A673 (cell line): ENCODE data around the gene PDLIM5.

ENCODE experiments used
- EZH2 ChIP-seq: fragments of 200-600 bp; sonication (generic); IDR thresholded peaks from 2 replicates; pipeline ENCODE4 v1.6.1; 2017; ENCODE audit warnings: borderline replicate concordance, low read depth, mild to moderate bottlenecking, mixed read lengths, antibody characterized with exemption, low read length; ENCODE audit not compliant: poor library complexity, severe bottlenecking
- TF ChIP-seq, protein P1 (sequence below): fragments of 300-800, 200-600 bp; sonication (generic); conservative IDR thresholded peaks from 2 replicates; pipeline ENCODE4 v1.5.1; 2017; ENCODE audit warnings: low read depth, mild to moderate bottlenecking, antibody characterized with exemption, low read length, moderate library complexity, mixed read lengths

DNA sequence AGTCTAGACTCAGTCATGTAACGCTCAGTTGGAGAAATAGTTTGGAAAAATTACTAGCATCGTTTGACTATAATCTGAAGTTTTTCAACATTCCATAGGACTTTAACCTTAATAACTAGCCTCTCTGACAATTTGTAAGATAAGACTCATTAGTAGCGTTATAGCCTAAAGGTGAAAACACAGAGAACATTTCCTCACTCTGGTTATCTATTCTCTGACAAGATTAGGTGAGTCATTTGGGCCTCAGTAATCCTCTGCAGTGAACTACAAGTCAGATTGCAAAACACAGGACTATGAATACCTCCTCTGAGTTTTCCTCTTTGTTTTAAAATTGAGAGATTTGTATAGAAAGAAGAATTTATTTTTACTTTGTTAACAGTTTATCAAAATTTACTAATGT is 31.8 kb upstream of the PDLIM5 start:
- TF ChIP-seq, protein P1, sequence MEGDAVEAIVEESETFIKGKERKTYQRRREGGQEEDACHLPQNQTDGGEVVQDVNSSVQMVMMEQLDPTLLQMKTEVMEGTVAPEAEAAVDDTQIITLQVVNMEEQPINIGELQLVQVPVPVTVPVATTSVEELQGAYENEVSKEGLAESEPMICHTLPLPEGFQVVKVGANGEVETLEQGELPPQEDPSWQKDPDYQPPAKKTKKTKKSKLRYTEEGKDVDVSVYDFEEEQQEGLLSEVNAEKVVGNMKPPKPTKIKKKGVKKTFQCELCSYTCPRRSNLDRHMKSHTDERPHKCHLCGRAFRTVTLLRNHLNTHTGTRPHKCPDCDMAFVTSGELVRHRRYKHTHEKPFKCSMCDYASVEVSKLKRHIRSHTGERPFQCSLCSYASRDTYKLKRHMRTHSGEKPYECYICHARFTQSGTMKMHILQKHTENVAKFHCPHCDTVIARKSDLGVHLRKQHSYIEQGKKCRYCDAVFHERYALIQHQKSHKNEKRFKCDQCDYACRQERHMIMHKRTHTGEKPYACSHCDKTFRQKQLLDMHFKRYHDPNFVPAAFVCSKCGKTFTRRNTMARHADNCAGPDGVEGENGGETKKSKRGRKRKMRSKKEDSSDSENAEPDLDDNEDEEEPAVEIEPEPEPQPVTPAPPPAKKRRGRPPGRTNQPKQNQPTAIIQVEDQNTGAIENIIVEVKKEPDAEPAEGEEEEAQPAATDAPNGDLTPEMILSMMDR, result no peak
- TF ChIP-seq EZH2, result no peak
